ENCODE measurements around the gene RHOA. TPM values are rescaled to one million over a fixed set of nuclear protein-coding genes. Genes with fewer than 3 reads are reported as not detected.
A peak's percentile ranks its signal among the peaks of the same experiment; 100 is the strongest.

Gene RHOA
- total and polyA plus RNA-seq, 10 of the 15 experiments (the other 5 are each of a cell fraction or from before 2014, with no cell fraction given), result 246 to 1,049 (median 515) TPM

DNA sequence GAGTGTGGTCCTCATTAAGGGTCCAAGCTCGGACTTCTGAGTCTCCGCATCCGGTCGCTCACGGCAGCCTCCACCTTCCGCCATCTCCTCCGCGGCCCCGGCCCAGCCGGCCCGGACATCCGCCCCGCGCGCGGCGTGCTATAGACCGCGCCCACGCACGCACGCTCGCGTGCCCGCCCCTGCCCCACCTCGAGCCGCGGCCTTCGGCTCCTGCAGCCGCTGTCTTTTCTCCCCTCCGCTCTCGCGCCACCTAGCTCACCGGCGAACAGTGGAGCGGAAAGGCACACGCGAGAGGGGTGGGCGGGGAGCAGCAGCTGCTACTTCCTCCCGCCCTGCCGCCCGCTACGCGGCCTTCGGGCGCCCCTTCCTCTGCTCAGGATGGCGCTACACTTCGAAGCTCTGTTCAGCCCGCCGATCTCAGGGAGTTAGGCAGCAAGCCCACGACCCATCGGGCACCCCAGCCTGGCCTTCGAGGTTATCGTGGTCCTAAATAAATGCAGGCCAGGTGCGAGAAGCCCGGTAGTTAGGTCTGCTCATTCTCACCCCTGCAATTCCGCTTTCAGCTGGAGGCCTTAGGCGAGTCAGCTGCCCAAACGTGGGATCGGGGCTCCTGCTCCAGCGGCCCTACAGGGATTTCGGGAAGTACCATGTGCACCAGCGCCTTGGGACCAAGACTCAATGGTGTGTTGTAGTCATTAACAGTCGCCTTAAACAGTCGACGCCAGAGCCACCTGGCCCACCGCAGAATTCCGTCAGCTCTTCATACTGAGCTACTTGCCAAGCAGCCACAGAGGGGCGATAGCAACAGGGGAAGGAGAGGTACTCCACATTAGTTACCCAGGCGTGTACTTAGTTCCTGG, 71.6 kb downstream of the RHOA start, which contains the start of gene USP4 (continued):
- TF ChIP-seq KLF5 (IDR thresholded peaks at IDR 0.05; ENCODE audit: partially characterized antibody) (peak; percentile 47), EED (IDR thresholded peaks at IDR 0.05; ENCODE audit: low read depth) (no peak; the same call in 1 of the 2 replicates), SMAD1 (IDR thresholded peaks at IDR 0.05; ENCODE audit: low read depth, partially characterized antibody) (peak; percentile 66), TCF7 (IDR thresholded peaks at IDR 0.05; ENCODE audit: borderline replicate concordance) (no peak), ZNF24 (IDR thresholded peaks at IDR 0.05) (no peak), HDAC6 (IDR thresholded peaks at IDR 0.05; ENCODE audit: unreplicated experiment) (no peak), ZSCAN29 (IDR thresholded peaks at IDR 0.05) (no peak), BACH1 (IDR thresholded peaks at IDR 0.05; ENCODE audit: borderline replicate concordance) (peak; percentile 96), NFYB (IDR thresholded peaks at IDR 0.05; ENCODE audit: insufficient read depth, low read depth, low read length) (no peak), POLR2AphosphoS5 (IDR thresholded peaks at IDR 0.05; ENCODE audit: low read length) (peak; percentile 88), YY1 (IDR thresholded peaks at IDR 0.05; ENCODE audit: low read depth, low read length) (peak; percentile 95)
- TF ChIP-seq, protein P1, sequence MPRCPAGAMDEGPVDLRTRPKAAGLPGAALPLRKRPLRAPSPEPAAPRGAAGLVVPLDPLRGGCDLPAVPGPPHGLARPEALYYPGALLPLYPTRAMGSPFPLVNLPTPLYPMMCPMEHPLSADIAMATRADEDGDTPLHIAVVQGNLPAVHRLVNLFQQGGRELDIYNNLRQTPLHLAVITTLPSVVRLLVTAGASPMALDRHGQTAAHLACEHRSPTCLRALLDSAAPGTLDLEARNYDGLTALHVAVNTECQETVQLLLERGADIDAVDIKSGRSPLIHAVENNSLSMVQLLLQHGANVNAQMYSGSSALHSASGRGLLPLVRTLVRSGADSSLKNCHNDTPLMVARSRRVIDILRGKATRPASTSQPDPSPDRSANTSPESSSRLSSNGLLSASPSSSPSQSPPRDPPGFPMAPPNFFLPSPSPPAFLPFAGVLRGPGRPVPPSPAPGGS (IDR thresholded peaks at IDR 0.05; ENCODE audit: borderline replicate concordance, insufficient read depth, low read depth, low read length, poor library complexity, severe bottlenecking), result peak; percentile 51
- TF ChIP-seq, protein P2, sequence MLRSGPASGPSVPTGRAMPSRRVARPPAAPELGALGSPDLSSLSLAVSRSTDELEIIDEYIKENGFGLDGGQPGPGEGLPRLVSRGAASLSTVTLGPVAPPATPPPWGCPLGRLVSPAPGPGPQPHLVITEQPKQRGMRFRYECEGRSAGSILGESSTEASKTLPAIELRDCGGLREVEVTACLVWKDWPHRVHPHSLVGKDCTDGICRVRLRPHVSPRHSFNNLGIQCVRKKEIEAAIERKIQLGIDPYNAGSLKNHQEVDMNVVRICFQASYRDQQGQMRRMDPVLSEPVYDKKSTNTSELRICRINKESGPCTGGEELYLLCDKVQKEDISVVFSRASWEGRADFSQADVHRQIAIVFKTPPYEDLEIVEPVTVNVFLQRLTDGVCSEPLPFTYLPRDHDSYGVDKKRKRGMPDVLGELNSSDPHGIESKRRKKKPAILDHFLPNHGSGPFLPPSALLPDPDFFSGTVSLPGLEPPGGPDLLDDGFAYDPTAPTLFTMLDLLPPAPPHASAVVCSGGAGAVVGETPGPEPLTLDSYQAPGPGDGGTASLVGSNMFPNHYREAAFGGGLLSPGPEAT (IDR thresholded peaks at IDR 0.05; ENCODE audit: low read depth), result peak; percentile 47; the same call in 1 of the 2 replicates
- TF ChIP-seq, protein P3, sequence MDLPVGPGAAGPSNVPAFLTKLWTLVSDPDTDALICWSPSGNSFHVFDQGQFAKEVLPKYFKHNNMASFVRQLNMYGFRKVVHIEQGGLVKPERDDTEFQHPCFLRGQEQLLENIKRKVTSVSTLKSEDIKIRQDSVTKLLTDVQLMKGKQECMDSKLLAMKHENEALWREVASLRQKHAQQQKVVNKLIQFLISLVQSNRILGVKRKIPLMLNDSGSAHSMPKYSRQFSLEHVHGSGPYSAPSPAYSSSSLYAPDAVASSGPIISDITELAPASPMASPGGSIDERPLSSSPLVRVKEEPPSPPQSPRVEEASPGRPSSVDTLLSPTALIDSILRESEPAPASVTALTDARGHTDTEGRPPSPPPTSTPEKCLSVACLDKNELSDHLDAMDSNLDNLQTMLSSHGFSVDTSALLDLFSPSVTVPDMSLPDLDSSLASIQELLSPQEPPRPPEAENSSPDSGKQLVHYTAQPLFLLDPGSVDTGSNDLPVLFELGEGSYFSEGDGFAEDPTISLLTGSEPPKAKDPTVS (IDR thresholded peaks at IDR 0.05; ENCODE audit: low read depth, low read length), result no peak
- TF ChIP-seq, protein P4, sequence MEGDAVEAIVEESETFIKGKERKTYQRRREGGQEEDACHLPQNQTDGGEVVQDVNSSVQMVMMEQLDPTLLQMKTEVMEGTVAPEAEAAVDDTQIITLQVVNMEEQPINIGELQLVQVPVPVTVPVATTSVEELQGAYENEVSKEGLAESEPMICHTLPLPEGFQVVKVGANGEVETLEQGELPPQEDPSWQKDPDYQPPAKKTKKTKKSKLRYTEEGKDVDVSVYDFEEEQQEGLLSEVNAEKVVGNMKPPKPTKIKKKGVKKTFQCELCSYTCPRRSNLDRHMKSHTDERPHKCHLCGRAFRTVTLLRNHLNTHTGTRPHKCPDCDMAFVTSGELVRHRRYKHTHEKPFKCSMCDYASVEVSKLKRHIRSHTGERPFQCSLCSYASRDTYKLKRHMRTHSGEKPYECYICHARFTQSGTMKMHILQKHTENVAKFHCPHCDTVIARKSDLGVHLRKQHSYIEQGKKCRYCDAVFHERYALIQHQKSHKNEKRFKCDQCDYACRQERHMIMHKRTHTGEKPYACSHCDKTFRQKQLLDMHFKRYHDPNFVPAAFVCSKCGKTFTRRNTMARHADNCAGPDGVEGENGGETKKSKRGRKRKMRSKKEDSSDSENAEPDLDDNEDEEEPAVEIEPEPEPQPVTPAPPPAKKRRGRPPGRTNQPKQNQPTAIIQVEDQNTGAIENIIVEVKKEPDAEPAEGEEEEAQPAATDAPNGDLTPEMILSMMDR (IDR thresholded peaks at IDR 0.05 in 2 of 3, conservative IDR thresholded peaks at IDR 0.05 in 1 of 3; ENCODE audit: control insufficient read depth in 2 of 3, extremely low read depth in 1 of 3, insufficient read depth in 1 of 3, low read depth in 3 of 3, low read length in 3 of 3), result peak; percentile 57 to 81 (median 77); a peak in 5 of 6 replicates
- TF ChIP-seq, protein P5, sequence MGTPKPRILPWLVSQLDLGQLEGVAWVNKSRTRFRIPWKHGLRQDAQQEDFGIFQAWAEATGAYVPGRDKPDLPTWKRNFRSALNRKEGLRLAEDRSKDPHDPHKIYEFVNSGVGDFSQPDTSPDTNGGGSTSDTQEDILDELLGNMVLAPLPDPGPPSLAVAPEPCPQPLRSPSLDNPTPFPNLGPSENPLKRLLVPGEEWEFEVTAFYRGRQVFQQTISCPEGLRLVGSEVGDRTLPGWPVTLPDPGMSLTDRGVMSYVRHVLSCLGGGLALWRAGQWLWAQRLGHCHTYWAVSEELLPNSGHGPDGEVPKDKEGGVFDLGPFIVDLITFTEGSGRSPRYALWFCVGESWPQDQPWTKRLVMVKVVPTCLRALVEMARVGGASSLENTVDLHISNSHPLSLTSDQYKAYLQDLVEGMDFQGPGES (IDR thresholded peaks at IDR 0.05), result no peak; the same call in 1 of the 2 replicates
- TF ChIP-seq, protein P6, sequence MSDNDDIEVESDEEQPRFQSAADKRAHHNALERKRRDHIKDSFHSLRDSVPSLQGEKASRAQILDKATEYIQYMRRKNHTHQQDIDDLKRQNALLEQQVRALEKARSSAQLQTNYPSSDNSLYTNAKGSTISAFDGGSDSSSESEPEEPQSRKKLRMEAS (IDR thresholded peaks at IDR 0.05; ENCODE audit: low read depth, low read length), result peak; percentile 93
- TF ChIP-seq, protein P7, sequence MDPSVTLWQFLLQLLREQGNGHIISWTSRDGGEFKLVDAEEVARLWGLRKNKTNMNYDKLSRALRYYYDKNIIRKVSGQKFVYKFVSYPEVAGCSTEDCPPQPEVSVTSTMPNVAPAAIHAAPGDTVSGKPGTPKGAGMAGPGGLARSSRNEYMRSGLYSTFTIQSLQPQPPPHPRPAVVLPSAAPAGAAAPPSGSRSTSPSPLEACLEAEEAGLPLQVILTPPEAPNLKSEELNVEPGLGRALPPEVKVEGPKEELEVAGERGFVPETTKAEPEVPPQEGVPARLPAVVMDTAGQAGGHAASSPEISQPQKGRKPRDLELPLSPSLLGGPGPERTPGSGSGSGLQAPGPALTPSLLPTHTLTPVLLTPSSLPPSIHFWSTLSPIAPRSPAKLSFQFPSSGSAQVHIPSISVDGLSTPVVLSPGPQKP (IDR thresholded peaks at IDR 0.05; ENCODE audit: low read depth, low read length), result no peak; the same call in 1 of the 2 replicates
